HG02870 (cell line): ENCODE data around the gene DNAH12.
"Not testable (repeated sequence)": the region's sequence is repeated elsewhere in the genome, so short reads cannot be mapped to it uniquely, and the experiment has no call there.

Source experiments
- ATAC-seq: cut with Tn5 transposase; IDR thresholded peaks from one replicate; pipeline ENCODE4 v1.9.1; 2021; ENCODE audit warnings: mild to moderate bottlenecking, moderate library complexity; ENCODE audit not compliant: unreplicated experiment

The DNAH12 gene

GRCh38 chr3:57530071-57530608 is 14.0 kb downstream of the DNAH12 start:
- no peak for ATAC-seq

- no peak for ATAC-seq
Measured at GRCh38 chr3:57518276-57518915, 25.7 kb downstream of the DNAH12 start.

GRCh38 chr3:57512166-57512565 is 32.0 kb downstream of the DNAH12 start:
- no peak for ATAC-seq

- ATAC-seq, result no peak
Measured at GRCh38 chr3:57505901-57506300, 38.2 kb downstream of the DNAH12 start.

GRCh38 chr3:57500506-57500905 is 43.6 kb downstream of the DNAH12 start:
- no peak for ATAC-seq

GRCh38 chr3:57497904-57498303 is 46.2 kb downstream of the DNAH12 start:
- ATAC-seq, result no peak

GRCh38 chr3:57484563-57484962 is 59.6 kb downstream of the DNAH12 start:
- no peak for ATAC-seq

GRCh38 chr3:57477193-57477592 is 67.0 kb downstream of the DNAH12 start:
- ATAC-seq, result not testable (repeated sequence)

- no peak for ATAC-seq
Measured at GRCh38 chr3:57464801-57465200, 79.3 kb downstream of the DNAH12 start.

- no peak for ATAC-seq
Measured at GRCh38 chr3:57464011-57464410, 80.1 kb downstream of the DNAH12 start.

GRCh38 chr3:57451150-57451846 is 92.8 kb downstream of the DNAH12 start:
- ATAC-seq, result no peak

GRCh38 chr3:57449276-57449847 is 94.8 kb downstream of the DNAH12 start:
- not testable (repeated sequence) for ATAC-seq

- not testable (repeated sequence) for ATAC-seq
Measured at GRCh38 chr3:57448489-57448888, 95.7 kb downstream of the DNAH12 start.

GRCh38 chr3:57446318-57446841 is 97.8 kb downstream of the DNAH12 start:
- no peak for ATAC-seq

- no peak for ATAC-seq
Measured at GRCh38 chr3:57444469-57444868, 99.7 kb downstream of the DNAH12 start.

GRCh38 chr3:57440144-57440543 is 104.0 kb downstream of the DNAH12 start:
- ATAC-seq, result not testable (repeated sequence)

- ATAC-seq, result peak; percentile 82
Measured at GRCh38 chr3:57438460-57438859, 105.7 kb downstream of the DNAH12 start.

GRCh38 chr3:57436195-57436761 is 107.9 kb downstream of the DNAH12 start:
- ATAC-seq, result no peak

- ATAC-seq, result no peak
Measured at GRCh38 chr3:57434041-57434440, 110.1 kb downstream of the DNAH12 start.

GRCh38 chr3:57423335-57423734 is 120.8 kb downstream of the DNAH12 start:
- no peak for ATAC-seq

- ATAC-seq, result no peak
Measured at GRCh38 chr3:57421336-57421735, 122.8 kb downstream of the DNAH12 start.
